HG03439 (cell line): ENCODE data around the gene SH3RF1.

Experiments
- ATAC-seq: cut with Tn5 transposase; IDR thresholded peaks from one replicate; pipeline ENCODE4 v1.9.1; 2021; ENCODE audit warnings: mild to moderate bottlenecking, moderate library complexity; ENCODE audit not compliant: unreplicated experiment

SH3RF1 gene

DNA sequence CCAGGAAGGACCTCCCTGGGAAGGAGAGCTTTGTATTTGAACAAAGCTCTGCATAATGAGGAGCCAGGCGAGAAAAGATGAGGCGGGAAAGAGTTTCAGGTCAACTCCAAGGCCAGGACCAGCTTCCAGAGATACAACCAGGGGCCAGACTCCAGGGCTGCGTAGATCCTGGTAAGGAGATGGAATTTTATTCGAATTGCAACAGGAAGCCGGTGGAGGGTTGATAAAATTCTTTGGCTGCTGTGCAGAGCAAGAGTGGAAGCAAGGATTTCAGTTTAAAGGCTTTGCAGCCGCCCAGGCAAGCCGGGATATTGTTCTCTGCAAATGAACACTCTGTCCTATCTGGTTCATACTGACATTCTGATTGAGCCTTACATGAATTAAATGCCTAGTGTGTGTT lies 220.5 kb downstream of the SH3RF1 start:
- ATAC-seq, result no peak

- no peak for ATAC-seq
These were observed 221.8 kb downstream of the SH3RF1 start for GRCh38 chr4:169048868-169049414.

GRCh38 chr4:169047956-169048355 lies 222.8 kb downstream of the SH3RF1 start:
- ATAC-seq, result no peak

DNA sequence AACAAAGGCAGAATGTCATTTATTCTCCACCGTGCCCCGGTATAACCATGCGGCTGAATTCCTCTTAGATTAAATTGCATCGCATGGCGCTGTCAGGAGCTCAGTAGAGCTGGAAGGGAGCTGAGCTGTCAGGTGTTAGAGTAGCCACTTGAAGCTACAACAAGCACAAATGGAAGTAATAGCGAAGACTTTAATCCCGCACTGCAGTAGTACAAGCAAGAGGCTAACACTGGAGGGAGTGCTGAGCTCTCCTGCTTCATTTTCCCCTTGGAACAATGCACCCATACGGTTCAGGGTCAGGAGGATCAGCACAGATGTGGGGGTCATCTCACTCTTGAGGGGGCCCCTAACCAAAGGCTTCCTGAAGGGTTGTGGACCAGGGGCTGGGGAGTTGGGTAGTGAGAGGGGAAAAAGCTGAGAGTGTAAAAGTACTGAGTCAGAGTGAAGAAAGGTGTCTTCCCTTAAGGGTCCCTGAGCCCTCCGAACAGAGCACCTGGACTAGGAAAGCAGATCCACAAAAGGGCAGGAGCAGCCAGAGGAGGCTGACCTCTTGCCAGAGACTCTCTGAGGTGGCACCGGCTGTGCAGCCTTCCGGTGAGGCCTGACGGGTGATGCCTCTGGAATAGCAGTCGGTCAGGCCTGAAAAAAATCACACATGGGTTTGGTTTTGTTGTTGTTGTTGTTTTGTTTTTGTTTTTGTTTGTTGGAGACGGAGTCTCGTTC lies 224.7 kb downstream of the SH3RF1 start:
- no peak for ATAC-seq

DNA sequence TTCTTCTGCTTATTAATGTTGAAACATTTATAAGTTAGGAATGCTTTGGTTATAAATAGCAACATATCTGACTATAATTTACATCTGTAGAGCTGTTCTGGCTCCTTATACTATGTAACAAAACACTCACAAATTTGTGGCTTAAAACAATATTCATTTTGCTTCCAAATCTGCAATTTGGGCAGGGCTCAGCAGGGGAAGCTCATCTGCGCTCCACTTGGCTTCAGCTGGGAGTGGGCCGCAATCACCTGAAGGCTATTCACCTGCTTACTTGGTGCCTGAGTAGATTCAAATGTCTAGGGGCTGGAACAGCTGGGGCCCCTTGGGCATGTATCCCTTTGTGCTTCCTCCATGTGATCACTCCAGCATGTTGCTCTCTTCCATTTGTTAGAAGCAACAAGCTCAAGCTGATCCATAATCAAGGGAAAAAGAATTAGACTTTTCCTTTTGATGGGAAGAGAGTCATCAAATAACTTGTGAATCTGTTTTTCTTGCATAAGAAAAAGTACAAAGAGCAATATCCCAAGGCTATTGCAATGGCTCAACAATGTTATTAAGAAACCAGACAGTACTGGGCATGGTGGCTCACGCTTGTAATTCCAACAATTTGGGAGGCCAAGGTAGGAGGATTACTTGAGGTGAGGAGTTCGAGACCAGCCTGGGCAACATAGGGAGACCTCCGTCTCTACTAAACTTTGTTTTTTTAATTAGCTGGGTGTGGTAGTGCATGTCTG lies 225.9 kb downstream of the SH3RF1 start:
- ATAC-seq, result no peak
